IPS-NIHi11 (cell line): ENCODE results near the gene RHPN2.
"Not testable (repeated sequence)": the region's sequence is repeated elsewhere in the genome, so short reads cannot be mapped to it uniquely, and the experiment has no call there.

Experiments used
- DNase-seq: peaks from one replicate; pipeline ENCODE4 v3.0.0; 2012; ENCODE audit warnings: mixed read lengths, low spot score

RHPN2 gene

DNA sequence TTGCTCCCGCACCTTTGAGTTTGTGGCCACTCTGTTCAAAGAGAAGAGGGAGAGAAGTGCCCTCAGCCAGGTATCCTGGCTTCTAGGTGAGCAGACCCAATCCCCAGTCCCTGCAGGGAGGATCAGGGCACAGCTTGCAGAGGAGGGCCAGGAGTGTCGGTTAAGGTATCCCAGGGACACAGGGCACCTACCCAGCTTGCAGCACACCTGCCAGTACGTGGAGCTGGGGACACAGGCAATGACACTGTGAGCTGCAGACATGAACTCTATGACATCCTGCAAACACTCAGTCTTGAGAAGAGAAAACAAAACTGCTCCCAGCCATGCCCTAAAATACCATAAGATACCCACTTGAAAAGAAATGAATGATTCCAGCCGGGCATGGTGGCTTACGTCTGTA lies 38.1 kb downstream of the RHPN2 start:
- DNase-seq = not testable (repeated sequence)

DNA sequence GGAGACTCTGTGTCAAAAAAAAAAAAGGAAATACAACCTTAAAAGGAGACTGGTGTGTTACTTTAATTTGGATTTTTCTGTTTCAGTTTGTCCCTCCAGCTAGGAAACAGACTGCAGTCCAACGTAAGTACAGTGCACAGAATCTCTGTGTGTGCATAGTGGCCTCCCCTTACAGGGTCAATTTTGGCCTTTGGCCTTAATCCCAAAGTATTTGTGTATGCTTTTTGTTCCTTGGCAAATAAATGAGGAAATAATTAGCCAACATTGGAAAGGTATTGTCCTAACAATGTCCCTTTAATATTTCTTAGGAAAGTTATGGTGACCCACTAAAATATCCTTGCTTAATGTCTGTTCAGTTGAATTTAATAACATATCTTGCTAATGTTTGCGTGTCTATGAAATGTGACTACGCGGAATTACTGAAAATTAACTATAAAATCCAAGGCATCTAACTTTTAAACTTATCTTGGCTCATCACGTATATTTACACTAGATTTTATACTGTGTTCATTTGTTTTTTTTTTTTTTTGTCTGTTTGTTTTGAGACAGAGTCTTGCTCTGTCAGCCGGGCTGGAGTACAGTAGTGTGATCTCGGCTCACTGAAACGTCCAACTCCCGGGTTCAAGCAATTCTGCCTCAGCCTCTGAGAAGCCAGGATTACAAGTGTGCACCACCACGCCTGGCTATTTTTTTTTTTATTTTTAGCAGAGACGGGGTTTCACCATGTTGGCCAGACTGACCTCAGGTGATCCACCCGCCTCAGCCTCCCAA lies 39.0 kb downstream of the RHPN2 start:
- not testable (repeated sequence) for DNase-seq

DNA sequence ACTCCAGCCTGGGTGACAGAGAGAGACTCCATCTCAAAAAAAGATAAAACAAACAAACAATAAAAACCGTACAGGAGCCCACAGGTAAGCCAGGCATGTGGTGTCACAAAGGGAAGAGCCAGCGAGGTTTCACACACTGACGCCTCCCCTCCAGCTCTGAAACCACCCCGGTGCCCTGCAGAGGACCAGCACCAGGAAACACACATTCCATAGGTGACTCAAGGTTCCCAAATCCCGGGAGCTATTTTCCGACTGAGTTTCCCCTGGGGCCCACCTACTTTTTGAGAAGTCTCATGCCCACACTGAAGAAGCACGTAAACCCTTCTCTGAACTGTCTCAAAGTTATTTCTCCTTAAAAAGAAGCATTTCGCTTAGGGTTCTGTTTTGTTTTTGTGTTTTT lies 40.3 kb downstream of the RHPN2 start:
- DNase-seq = no peak

DNA sequence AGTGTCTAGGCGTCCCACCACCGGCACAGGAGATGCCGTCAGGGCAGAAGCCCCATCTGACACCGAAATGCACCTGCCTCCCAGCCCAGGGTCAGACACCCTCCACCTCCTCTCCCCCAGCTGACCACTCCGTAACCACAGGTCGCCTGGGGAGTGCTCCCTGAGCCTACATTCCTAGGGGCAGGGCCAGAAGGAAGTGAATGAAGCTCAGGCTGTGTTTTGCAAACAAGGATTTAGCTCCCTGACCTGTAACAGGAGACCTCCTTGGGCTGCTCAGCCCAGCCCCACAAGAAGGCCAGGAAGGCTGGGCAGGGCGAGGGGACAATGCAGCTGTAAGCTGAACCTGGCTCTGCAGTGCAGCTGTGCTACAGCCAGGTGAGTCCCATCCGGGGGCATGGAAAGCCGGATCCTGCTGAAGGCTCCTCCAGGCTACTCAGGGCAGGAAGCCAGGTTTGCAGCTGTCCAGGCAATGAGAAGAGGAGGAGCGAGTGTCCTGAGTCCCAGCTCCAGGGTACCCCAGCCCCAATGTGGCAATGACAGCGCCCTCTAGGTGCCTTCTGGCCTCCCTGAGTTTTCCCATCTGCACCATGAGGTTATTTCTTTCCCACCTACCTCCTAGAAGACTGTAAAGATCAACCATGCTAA lies 42.1 kb downstream of the RHPN2 start:
- peak; percentile 78 for DNase-seq

DNA sequence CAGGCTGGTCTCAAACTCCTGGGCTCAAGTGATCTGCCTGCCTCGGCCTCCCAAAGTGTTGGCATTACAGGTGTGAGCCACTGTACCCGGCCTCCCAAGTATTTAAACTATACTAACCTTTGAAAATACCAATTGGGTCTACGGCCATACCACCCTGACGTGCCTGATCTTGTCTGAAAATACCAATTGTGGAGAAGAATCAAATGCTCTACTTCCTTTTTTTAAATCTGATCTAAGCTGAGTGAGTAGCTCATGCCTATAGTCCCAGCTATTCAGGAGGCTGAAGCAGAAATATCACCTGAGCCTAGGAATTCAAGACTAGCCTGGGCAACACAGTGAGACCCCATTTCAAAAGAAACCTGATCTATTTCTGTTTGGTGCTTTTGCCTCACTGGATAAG lies 53.8 kb downstream of the RHPN2 start:
- not testable (repeated sequence) for DNase-seq

DNA sequence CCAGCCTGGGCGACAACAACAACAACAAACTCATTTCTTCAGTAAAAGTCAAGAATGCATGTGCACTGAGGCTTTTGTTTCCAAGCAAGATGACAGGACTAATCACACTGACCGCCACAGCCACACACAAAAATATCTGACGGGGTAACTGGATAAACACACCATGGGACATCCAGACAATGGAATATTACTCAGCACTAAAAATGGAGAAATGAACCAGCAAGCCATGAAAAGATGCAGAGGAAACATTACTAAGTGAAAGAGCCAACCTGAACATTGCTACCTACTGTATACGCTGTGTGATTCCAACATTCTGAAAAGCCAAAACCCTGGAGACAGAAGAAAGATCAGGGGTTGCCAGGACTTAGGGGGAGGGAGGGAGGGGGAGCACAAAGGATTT lies 56.0 kb downstream of the RHPN2 start:
- no peak for DNase-seq

DNA sequence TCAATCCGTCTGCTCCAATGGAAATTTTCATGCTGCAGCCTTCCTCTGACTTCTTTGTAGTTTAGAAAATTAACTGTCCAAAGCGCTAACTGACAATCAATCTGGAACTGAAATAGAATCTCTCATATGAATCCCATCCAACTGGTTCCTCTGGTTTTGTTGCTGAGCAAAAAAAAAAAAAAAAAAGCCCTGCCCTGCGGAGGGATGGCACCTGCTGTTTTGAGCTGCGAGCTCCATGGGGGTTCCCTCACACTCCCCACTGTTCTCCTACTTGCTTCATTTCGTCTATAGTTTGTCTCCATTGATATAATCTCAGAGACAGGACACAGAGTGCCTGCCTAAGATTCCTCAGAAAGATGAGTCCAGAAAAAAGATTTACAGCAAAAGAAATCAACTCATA lies 59.2 kb downstream of the RHPN2 start:
- peak; percentile 33 for DNase-seq

DNA sequence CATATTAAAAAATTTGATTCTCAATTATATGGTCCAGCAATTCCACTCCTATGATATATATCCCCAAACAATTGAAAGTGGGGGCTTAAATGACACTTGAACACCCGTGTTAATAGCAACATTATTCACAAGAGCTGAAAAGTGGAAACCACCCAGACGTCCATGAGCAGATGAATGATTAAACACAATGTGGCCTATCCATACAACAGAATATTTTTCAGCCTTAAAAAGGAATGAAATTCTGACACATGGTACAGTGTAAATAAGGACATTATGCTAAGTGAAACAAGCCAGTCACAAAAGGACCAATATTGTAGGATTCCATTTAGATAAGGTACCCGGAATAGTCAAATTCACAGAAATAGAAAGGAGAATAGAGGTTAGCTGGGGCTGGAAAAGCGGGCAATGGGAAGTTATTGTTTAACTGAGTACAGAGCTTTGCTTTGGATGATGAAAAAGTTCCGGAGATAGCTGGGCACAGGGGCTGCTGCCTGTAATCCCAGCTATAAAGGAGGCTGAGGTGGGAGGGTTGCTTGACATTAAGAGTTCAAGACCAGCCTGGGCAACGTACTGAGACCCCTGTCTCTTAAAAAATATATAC lies 61.2 kb downstream of the RHPN2 start:
- not testable (repeated sequence) for DNase-seq

DNA sequence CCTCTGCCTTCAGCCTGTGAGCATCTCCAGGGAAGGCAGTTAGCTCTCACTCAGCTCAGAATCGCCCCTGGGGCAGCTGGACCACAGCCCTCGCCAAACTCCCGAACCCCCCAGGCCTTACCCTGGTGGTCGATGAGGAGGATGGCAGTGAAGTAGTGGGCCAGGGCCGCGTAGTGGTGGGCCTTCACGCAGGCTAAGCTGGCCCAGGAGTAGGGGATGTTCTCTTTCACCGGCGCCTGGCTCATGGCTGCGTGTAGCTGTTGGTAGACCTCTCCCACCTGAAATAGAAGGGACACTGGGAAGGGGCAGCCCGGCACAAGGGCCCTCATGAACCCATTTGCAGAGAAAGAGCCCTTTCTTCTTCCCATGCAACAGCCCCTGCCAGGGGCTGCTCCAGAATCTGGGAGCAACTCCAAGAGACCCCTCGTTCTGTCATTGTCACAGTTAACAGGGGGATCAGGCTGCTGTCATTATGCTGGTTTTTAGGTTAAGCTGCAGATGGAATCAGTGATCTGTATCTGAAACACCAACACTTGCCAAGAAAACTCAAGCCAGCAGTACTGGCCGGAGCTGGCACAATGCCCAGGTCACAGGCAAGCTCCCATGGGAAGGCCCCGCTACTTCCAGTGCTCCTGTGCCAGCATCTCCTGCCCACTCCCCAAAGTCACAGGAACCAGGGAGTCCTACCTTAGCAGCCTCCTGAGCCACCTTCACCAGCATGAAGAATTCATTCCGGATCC lies 62.4 kb downstream of the RHPN2 start:
- DNase-seq = not testable (repeated sequence)

DNA sequence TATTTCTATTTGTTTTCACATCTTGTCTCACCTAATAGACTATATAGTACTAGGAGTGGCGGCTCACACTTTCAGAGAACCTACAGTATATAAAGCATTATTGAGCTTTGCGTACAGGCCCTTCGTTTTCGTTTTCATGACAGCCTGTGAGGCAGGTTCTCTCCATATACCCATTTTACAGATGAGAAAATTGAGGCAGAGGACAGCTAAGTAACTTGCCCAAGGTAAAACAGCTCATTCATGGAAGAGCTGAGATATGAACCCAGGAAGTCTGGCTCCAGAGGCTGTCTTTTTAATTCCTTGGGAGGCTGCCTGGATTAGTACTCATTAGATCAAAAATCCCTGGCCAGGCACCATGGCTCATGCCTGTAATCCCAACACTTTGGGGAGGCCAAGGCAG lies 63.8 kb downstream of the RHPN2 start:
- DNase-seq = no peak

DNA sequence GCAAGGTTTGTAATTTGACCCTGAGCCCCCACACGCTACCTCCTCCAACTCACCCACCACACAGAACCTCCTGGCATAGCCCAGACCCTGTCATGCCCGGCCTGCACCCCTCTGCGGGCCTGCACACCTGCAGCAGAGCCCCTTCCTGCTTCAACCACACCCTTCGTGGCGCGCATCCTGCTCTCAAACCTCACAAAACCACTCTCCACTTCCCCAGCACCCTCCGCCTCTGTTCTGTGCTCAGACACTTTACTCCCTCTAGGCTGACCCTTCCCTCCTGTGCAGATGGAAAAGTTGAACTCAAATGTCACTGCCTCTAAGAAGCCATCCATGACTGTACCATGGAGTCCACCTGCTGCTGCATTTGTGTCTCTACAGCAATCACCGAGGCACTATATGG lies 64.2 kb downstream of the RHPN2 start:
- DNase-seq = no peak

DNA sequence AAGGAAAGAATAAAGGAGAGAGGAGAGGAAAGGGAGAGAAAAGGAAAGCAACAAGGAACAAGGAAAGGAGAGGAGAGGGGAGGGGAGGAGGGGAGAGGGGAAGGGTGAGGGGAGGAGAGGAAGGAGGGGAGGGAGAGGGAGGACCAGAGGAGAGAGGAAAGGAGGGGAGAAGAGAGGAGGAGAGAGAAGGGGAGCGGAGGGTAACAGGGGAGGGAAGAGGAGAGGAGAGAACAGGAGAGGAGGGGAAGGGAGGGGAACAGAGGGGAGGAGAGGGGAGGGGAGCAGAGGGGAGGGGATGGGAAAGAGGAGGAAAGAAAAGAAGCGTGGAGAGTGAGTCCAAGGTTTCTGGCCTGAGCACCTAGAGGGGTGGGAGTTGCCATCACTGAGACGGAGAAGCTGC lies 66.0 kb downstream of the RHPN2 start:
- DNase-seq = no peak

DNA sequence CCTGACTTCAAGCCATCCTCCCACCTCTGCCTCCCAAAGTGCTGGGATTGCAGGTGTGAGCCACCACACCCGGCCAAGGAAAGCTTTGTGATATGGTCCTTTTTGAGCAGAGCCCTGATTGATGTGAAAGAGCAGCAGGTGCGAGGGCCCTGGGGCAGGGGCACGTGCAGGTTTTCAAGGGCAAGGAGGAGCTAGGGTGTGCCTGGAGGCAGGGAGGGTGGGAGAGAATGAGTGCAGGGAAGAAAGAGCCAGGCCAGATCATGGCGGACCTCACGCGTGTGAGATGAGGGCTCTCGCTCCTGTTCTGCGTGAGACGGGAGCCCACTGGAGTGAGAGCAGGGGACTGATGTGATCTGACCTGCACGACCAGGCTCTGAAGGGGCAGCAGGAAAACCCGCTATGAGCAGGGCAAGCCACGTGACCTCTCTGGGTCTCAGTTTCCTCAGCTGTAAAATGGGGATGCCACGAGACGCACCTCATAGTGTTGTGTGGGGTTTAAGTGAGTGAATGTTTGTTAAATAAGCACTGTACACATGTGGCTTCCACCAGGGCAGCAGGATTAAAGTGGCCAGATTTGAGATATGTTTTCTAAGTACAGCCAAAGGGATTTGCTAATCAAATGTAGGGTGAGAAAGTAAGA lies 66.9 kb downstream of the RHPN2 start:
- DNase-seq = no peak

DNA sequence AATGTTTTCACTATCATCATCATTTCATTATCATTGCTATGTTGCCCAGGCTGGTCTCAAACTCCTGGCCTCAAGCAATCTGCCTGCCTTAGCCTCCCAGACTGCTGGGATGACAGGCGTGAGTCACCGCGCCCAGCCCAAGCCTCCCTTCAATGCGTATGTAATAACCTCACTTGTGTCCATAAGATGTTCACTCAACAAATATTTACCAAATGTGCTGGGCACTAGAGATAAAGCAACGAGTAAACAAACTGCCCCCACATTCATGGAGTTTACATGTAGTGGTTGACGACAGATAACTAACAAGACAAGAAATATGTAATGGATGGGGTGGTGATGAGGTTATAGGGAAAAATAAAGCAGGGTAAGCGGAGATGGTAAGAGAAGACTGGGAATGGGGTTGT lies 67.6 kb downstream of the RHPN2 start:
- DNase-seq = not testable (repeated sequence)

DNA sequence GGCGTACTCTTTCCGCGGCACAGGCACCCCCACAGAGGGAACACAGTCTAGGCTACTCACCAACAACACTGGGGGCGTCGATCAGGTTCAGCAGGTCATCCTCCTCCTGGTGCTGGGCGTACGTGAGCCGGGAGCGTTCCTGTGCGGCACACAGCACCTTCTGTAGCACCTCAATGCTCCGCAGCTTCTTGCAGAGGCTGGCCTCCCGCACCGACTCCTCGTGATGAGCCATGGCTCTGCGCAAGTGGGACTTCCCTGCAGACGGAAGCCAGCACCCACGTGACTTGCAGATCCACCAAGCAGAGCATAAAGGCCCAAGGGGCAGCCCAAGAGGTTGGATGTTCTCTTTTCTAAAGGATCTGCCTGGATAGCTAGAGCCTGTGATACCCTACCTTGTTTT lies 68.7 kb downstream of the RHPN2 start:
- DNase-seq = not testable (repeated sequence)

DNA sequence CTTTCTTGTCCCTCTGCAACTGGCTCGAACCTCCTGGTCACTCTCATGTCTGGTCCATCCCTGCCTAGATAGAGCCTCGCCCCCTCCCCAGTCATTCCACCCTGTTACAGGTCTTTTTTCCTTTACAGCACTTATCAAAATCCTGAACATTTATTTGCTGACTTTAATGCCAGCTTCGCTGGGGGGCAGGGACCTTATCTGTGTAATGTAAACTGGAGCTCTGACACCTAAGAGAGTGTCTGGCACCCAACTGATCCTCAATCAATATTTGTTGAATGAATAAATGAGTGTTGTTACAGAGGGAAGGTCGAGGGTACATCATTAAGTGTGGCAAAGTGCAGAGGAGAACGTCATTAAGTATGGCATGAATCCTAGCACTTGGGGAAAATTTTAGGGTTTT lies 76.0 kb downstream of the RHPN2 start:
- no peak for DNase-seq

DNA sequence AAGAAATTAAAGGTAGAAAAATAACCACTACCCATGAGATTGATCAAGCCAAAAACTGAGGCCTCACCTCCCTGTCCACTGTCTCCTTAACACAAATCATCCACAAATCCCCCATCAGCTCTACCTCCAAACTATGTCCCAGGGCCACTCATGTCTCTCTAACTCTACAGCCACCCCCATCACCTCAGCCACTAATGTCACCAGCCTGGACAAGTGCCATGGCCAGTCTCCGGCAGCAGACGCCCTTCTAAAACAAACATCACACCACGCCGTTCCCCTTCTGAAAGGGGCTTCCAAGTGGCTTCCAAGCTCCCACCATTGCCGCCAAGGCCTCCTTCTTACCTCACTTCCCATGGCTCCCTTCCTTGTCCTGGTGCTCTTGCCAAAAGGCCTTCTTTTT lies 76.4 kb downstream of the RHPN2 start:
- DNase-seq = not testable (repeated sequence)

DNA sequence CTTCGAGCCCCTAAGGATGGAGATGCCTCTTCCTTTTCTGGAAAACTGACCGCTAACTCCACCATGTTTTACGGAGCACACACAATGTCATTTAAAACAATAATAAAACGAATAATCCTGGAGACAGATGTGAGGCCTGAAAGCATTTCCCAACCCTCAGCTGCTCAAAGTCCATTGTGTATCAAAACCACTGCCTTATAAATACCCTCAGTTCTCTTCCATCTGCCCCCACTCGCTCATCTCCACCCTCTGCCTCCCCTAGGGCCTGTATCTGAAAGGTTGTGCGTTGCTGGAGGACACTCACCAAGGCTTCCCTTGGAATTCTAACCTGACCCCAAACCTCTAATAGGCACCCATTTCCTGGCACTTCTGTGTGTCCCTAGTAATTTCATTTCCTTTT lies 82.2 kb downstream of the RHPN2 start:
- DNase-seq = not testable (repeated sequence)

DNA sequence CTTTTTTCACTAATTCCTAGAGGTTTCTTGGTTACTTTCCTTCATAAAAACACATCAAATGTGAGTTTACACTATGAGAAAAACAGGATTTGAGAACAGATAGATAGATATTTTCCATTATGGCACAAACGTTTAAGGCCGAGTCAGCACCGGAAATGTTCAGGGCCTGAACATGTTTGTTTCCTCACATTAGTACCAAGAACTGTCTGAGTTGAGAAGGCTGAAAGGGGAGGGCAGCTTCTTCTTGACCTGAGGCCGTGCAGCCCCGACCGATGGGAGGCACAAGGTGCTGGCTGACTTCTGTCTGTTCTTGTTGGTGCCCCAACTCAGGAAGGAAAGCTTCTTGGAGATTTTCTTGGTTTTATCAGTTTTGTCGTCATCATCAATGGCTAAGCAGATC lies 84.9 kb downstream of the RHPN2 start:
- not testable (repeated sequence) for DNase-seq

DNA sequence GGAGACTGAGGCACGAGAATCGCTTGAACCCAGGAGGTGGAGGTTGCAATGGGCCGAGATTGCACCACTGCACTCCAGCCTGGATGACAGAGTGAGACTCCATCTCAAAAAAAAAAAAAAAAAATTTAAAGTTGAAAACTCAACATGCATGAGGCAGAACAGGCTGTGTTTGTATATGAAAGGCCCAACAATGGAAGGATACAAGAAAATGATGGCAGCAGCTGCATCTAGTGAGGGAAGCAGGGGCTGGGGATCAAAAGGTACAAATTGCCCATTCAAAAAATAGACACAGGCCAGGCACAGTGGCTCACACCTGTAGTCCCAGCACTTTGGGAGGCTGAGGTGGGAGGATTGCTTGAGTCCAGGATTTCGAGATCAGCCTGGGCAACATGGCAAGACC lies 86.9 kb downstream of the RHPN2 start:
- DNase-seq = not testable (repeated sequence)

DNA sequence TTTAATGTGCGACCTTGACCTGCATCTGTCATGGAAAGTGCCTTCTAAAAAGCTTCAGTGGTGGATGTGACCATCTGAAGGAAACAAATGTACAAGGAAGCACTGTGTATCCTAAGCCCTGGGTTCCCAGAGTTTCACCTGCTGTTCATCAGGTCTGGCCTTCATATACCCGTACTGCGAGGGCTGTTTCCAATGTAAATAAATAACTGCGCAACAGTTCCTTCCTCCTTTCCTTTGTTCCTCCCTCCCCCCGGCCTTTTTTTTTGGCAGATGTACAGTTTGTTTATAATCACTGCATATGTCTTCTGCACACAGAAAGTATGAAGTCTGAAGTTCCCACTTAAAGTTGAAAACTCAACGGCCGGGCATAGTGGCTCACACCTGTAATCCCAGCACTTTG lies 87.4 kb downstream of the RHPN2 start:
- no peak for DNase-seq

DNA sequence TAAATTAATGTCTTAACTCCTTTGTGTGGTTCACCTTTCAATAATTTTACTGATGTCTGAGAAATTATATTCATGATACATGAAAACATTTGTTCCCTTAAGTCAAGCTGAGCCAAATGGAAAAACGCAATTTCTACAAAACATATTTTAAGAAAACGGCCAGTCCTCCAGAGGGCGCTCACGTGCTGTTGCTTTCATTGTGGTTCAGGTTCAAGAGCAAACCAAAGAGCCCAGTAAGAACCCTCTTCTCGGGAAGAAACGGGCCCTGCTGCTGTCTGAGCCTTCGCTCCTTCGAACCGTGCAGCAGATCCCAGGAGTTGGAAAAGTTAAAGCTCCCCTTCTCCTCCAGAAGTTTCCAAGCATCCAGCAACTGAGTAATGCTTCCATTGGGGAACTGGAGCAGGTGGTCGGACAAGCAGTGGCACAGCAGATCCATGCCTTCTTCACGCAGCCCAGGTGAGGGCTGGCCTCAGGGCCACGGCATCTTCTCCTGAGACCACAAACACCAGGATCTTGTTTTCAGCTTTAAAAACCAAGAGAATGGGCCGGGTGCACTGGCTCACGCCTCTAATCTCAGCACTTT lies 88.4 kb downstream of the RHPN2 start:
- DNase-seq = peak; percentile 69
